Body of pancreas (tissue), 4 donors: Measurements from ENCODE around the gene DENND2D.

Experiments
- POLR2A ChIP-seq, 3 donors: fragments of 450-650 bp; IDR thresholded peaks; one replicate each; pipeline ENCODE4 v1.6.1; 2016; ENCODE audit warnings: antibody characterized with exemption in 3 of 3, mild to moderate bottlenecking in 2 of 3
- TF ChIP-seq, protein P1 (sequence below), 7 experiments: fragments of 450-650 bp in 4 of 7; fragments of 200-600 bp in 3 of 7; sonication (generic) in 3 of 7; IDR thresholded peaks; one replicate each; pipeline ENCODE4 v1.5.1; 2016 to 2019; ENCODE audit warnings: antibody characterized with exemption in 7 of 7

DNA sequence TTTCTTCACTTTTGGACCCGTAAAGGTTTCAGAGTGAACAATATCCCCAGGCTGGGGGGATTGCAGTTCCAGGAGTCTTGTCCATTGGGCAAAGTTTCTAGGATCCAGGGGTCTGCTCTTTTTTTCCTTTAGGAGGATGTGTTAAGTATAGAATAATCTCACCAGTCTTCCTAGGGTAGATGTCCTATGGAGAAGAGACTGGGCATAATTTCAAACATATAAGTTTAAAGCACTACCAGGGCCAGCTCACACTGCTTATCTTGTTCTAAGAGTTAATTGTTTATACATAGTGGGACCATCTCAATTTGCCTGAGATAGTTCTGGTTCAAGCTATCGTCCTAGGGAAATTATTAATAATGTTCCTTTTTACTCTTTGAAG lies 28.3 kb upstream of the DENND2D start:
- TF ChIP-seq POLR2A (IDR thresholded peaks at IDR 0.05), result no peak
- TF ChIP-seq, protein P1, sequence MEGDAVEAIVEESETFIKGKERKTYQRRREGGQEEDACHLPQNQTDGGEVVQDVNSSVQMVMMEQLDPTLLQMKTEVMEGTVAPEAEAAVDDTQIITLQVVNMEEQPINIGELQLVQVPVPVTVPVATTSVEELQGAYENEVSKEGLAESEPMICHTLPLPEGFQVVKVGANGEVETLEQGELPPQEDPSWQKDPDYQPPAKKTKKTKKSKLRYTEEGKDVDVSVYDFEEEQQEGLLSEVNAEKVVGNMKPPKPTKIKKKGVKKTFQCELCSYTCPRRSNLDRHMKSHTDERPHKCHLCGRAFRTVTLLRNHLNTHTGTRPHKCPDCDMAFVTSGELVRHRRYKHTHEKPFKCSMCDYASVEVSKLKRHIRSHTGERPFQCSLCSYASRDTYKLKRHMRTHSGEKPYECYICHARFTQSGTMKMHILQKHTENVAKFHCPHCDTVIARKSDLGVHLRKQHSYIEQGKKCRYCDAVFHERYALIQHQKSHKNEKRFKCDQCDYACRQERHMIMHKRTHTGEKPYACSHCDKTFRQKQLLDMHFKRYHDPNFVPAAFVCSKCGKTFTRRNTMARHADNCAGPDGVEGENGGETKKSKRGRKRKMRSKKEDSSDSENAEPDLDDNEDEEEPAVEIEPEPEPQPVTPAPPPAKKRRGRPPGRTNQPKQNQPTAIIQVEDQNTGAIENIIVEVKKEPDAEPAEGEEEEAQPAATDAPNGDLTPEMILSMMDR (IDR thresholded peaks at IDR 0.05), result no peak
